Cardiac fibroblast (primary cell): ENCODE measurements around the gene ATAD5.
"Not testable (repeated sequence)": the region's sequence is repeated elsewhere in the genome, so short reads cannot be mapped to it uniquely, and the experiment has no call there.

Experiments
- DNase-seq, 2 donors: peaks; one replicate each; pipeline versions ENCODE4 v3.0.0 to v3.0.0-alpha.2; 2010; ENCODE audit warnings: low read depth in 2 of 2
- H3K4me3 ChIP-seq, 2 donors: replicated peaks in 1 of 2; 1 replicate in 1 of 2; 2 replicates in 1 of 2; pipeline ENCODE4 v1.5.1; 2011; ENCODE audit warnings: low read depth in 2 of 2, low read length in 2 of 2, mild to moderate bottlenecking in 2 of 2, moderate library complexity in 1 of 2
- CTCF ChIP-seq: IDR thresholded peaks from one replicate; pipeline ENCODE4 v1.5.1; 2011; ENCODE audit warnings: low read depth, mild to moderate bottlenecking, low read length, inconsistent platforms

Gene ATAD5

GRCh38 chr17:30812218-30813177, 19.3 kb upstream of the ATAD5 start:
- DNase-seq = peak; percentile 29 to 31
- H3K4me3 ChIP-seq = no peak overlapping the region
- TF ChIP-seq CTCF = no peak

- not testable (repeated sequence) for H3K4me3 ChIP-seq, DNase-seq
Measured at GRCh38 chr17:30814236-30814635, 17.5 kb upstream of the ATAD5 start.

- not testable (repeated sequence) for H3K4me3 ChIP-seq
- DNase-seq = peak; percentile 54 to 61
Measured at GRCh38 chr17:30814860-30815259, 16.9 kb upstream of the ATAD5 start.

GRCh38 chr17:30816165-30816564, 15.6 kb upstream of the ATAD5 start:
- no peak overlapping the region for H3K4me3 ChIP-seq
- no peak for DNase-seq
- no peak for TF ChIP-seq CTCF

GRCh38 chr17:30819971-30820705, 11.6 kb upstream of the ATAD5 start:
- DNase-seq = peak; percentile 23 to 65
- TF ChIP-seq CTCF = no peak
- H3K4me3 ChIP-seq = no peak overlapping the region

- no peak for TF ChIP-seq CTCF
- H3K4me3 ChIP-seq = no peak overlapping the region
- DNase-seq = no peak
Measured at GRCh38 chr17:30821871-30822723, 9.7 kb upstream of the ATAD5 start.

- not testable (repeated sequence) for DNase-seq, H3K4me3 ChIP-seq
Measured at GRCh38 chr17:30822919-30823318, 8.8 kb upstream of the ATAD5 start.

GRCh38 chr17:30823421-30823820, 8.3 kb upstream of the ATAD5 start:
- DNase-seq = no peak
- no peak for TF ChIP-seq CTCF
- H3K4me3 ChIP-seq = peak overlapping the region; percentile 86 to 95
